Nephron progenitor cell (in vitro differentiated cells): ENCODE measurements around the gene RPLP2.
A peak's percentile ranks its signal among the peaks of the same experiment; 100 is the strongest.

Experiments used
- DNase-seq: peaks from one replicate; pipeline ENCODE4 v3.0.0; 2021
- H3K27ac Mint-ChIP-seq: 2 replicates; pipeline ENCODE4 v1.8.0; 2021; ENCODE audit warnings: mild to moderate bottlenecking, moderate library complexity, mixed read lengths
- H3K27me3 Mint-ChIP-seq: 2 replicates; pipeline ENCODE4 v1.8.0; 2021; ENCODE audit warnings: mild to moderate bottlenecking, low read depth, mixed read lengths; ENCODE audit not compliant: poor library complexity
- H3K36me3 Mint-ChIP-seq: 2 replicates; pipeline ENCODE4 v1.8.0; 2021; ENCODE audit warnings: low read depth, mixed read lengths
- H3K4me1 Mint-ChIP-seq: 2 replicates; pipeline ENCODE4 v1.8.0; 2021; ENCODE audit warnings: mixed read lengths
- H3K4me3 Mint-ChIP-seq: 2 replicates; pipeline ENCODE4 v1.8.0; 2021; ENCODE audit warnings: mild to moderate bottlenecking, moderate library complexity, mixed read lengths
- H3K9me3 Mint-ChIP-seq: 2 replicates; pipeline ENCODE4 v1.8.0; 2021; ENCODE audit warnings: mild to moderate bottlenecking, moderate library complexity, mixed read lengths
- TF ChIP-seq, protein P1 (sequence below): fragments of 200-600 bp; sonication (generic); IDR thresholded peaks from 2 replicates; pipeline ENCODE4 v1.5.0; 2021; ENCODE audit warnings: antibody characterized with exemption

Gene RPLP2

DNA sequence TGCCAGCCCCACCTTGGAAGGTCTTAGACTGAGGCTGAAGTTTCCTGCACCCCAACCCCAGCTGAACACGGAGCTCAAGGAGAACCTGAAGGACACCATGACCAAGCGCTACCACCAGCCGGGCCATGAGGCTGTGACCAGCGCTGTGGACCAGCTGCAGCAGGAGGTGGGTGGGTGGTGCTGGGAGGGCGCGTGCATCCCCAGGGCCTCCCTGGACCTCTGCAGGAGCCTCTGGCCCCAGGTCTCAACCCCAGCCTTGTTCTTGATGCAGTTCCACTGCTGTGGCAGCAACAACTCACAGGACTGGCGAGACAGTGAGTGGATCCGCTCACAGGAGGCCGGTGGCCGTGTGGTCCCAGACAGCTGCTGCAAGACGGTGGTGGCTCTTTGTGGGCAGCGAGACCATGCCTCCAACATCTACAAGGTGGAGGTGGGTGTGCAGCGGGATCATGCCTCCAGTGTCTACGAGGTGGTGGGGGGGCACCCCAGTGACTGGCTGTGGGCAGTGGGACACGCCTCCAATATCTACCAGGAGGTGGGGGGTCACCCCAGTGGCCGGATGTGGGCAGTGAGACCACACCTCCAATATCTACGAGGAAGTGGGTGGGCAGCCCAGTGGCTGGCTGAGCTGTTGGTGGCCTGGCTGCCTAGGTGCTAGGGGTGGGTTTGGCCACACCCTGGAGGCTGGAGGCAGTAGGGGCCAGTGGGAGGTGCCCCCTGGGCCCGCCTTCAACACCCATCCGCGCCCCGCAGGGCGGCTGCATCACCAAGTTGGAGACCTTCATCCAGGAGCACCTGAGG, 27.6 kb downstream of the RPLP2 start:
- peaks cover 8% of the 10 kb centered on the region for H3K36me3 Mint-ChIP-seq
- TF ChIP-seq, protein P1, sequence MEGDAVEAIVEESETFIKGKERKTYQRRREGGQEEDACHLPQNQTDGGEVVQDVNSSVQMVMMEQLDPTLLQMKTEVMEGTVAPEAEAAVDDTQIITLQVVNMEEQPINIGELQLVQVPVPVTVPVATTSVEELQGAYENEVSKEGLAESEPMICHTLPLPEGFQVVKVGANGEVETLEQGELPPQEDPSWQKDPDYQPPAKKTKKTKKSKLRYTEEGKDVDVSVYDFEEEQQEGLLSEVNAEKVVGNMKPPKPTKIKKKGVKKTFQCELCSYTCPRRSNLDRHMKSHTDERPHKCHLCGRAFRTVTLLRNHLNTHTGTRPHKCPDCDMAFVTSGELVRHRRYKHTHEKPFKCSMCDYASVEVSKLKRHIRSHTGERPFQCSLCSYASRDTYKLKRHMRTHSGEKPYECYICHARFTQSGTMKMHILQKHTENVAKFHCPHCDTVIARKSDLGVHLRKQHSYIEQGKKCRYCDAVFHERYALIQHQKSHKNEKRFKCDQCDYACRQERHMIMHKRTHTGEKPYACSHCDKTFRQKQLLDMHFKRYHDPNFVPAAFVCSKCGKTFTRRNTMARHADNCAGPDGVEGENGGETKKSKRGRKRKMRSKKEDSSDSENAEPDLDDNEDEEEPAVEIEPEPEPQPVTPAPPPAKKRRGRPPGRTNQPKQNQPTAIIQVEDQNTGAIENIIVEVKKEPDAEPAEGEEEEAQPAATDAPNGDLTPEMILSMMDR: no peak
- peaks cover 27% of the 10 kb centered on the region for H3K4me1 Mint-ChIP-seq
- H3K9me3 Mint-ChIP-seq: no peaks in the 10 kb centered on the region
- no peak overlapping the region for H3K27ac Mint-ChIP-seq
- H3K27me3 Mint-ChIP-seq: peaks cover 4% of the 10 kb centered on the region
- DNase-seq: no peak
- H3K4me3 Mint-ChIP-seq: no peak overlapping the region

DNA sequence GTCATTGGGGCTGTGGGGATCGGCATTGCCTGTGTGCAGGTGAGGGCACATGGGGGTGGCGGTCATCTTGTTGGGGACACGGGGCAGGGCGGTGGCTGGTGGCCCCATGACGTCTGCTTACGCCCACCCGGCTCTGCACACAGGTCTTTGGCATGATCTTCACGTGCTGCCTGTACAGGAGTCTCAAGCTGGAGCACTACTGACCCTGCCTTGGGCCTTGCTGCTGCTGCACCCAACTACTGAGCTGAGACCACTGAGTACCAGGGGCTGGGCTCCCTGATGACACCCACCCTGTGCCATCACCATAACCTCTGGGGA, 28.2 kb downstream of the RPLP2 start:
- DNase-seq: no peak
- Mint-ChIP-seq H3K9me3 (no peaks in the 10 kb centered on the region), H3K27ac (no peak overlapping the region), H3K4me3 (no peak overlapping the region), H3K36me3 (peaks cover 8% of the 10 kb centered on the region), H3K27me3 (peaks cover 3% of the 10 kb centered on the region), H3K4me1 (peaks cover 26% of the 10 kb centered on the region)
- TF ChIP-seq, protein P1: no peak

DNA sequence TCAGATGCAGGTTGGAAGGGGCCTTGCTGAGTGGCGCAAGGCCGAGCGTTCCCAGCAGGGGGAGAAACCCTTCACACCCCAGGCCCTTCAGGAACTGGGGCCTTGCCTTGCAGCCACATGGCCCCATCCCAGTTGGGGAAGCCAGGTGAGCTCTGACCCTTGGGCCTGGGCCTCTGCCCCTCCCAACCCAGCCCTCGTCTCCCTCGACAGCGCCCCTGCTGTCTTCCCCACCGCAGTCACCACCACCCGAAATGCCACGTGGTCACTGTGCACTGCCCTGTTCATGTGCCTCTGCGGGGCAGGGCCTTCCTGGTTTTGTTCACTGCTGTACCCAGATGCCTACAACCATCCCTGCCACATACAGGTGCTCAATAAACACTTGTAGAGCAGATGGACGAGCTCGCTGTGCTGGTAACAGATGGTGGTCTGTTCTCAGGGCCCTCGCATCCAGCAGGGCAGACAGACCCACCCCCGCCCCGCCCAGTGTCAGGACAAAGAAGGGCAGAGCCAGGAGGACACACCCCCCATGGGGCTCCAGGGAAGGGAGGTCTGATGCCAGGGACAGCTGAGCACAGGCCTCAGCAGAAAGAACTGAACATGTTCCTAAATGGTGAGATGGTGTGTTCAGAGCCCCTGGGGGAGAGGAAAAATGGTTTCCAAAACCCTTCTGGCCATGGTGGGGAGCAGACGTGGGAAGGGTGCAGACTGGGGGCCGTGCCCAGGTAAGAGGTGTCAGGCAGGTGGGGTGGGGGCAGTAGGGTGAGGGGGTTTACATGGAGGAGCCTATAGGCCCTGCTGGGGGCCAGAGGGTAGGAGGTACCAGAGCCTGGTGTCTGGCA, 28.9 kb downstream of the RPLP2 start:
- DNase-seq: no peak
- Mint-ChIP-seq H3K4me1 (peaks cover 29% of the 10 kb centered on the region), H3K27me3 (peaks cover 3% of the 10 kb centered on the region), H3K4me3 (no peak overlapping the region), H3K27ac (no peak overlapping the region), H3K36me3 (peaks cover 8% of the 10 kb centered on the region), H3K9me3 (no peaks in the 10 kb centered on the region)
- TF ChIP-seq, protein P1: peak; percentile 15

- H3K27me3 Mint-ChIP-seq: peaks cover 3% of the 10 kb centered on the region
- H3K4me3 Mint-ChIP-seq: no peak overlapping the region
- no peaks in the 10 kb centered on the region for H3K9me3 Mint-ChIP-seq
- peaks cover 29% of the 10 kb centered on the region for H3K4me1 Mint-ChIP-seq
- DNase-seq: no peak
- TF ChIP-seq, protein P1: no peak
- peaks cover 8% of the 10 kb centered on the region for H3K36me3 Mint-ChIP-seq
- H3K27ac Mint-ChIP-seq: no peak overlapping the region
These were observed 29.5 kb downstream of the RPLP2 start for GRCh38 chr11:839280-839623.

GRCh38 chr11:839875-840617, 30.3 kb downstream of the RPLP2 start:
- Mint-ChIP-seq H3K4me3 (peak overlapping the region; percentile 87), H3K27me3 (peaks cover 3% of the 10 kb centered on the region), H3K36me3 (peaks cover 8% of the 10 kb centered on the region), H3K9me3 (no peaks in the 10 kb centered on the region), H3K27ac (no peak overlapping the region), H3K4me1 (peaks cover 31% of the 10 kb centered on the region)
- TF ChIP-seq, protein P1: peak; percentile 11
- DNase-seq: no peak
